Measurements from ENCODE around the gene TJP1.

- no peak for TF ChIP-seq CTCF (IDR thresholded peaks at IDR 0.05)
- TF ChIP-seq POLR2A (IDR thresholded peaks at IDR 0.05), result no peak
Observed at GRCh38 chr15:29701151-29701550, 121.1 kb downstream of the TJP1 start.
